ENCODE measurements around the gene AHCYL1.

- TF ChIP-seq CTCF (IDR thresholded peaks at IDR 0.05) (no peak), POLR2A (IDR thresholded peaks at IDR 0.05) (no peak), POLR2AphosphoS5 (IDR thresholded peaks at IDR 0.05) (no peak)
Observed at GRCh38 chr1:110058591-110058990, 74.0 kb downstream of the AHCYL1 start.
